PC-3 (cell line): Measurements from ENCODE around the gene PFN1.

Experiments used
- EZH2 ChIP-seq: fragments of 300-600 bp; sonication (generic); IDR thresholded peaks from one replicate; pipeline ENCODE4 v1.6.1; 2017; ENCODE audit warnings: antibody characterized with exemption, mild to moderate bottlenecking, low read length; ENCODE audit not compliant: unreplicated experiment
- EZH2phosphoT487 ChIP-seq: fragments of 300-600 bp; sonication (generic); IDR thresholded peaks from 2 replicates; pipeline ENCODE4 v1.6.1; 2018; ENCODE audit warnings: mild to moderate bottlenecking, antibody characterized with exemption, low read length, borderline replicate concordance
- TF ChIP-seq, protein P1 (sequence below): fragments of 300-600 bp; sonication (generic); conservative IDR thresholded peaks from 2 replicates; pipeline ENCODE4 v1.5.1; 2017; ENCODE audit warnings: antibody characterized with exemption, low read depth, mild to moderate bottlenecking, low read length

DNA sequence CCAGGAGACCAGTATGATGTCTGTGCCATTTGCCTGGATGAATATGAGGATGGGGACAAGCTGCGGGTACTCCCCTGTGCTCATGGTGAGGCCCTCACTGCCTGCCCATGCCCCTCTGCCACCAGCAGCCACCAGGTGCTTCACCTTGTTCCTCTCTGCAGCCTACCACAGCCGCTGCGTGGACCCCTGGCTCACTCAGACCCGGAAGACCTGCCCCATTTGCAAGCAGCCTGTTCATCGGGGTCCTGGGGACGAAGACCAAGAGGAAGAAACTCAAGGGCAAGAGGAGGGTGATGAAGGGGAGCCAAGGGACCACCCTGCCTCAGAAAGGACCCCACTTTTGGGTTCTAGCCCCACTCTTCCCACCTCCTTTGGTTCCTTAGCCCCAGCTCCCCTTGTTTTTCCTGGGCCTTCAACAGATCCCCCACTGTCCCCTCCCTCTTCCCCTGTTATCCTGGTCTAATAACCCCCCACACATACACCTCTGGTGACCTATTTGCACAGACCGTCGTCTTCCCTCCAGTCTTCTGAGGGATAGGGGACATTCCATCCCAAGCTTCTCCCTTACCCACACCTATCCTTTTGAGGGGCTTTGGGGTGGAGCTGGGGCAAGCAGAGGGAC is 3.7 kb downstream of the PFN1 start:
- TF ChIP-seq, protein P1, sequence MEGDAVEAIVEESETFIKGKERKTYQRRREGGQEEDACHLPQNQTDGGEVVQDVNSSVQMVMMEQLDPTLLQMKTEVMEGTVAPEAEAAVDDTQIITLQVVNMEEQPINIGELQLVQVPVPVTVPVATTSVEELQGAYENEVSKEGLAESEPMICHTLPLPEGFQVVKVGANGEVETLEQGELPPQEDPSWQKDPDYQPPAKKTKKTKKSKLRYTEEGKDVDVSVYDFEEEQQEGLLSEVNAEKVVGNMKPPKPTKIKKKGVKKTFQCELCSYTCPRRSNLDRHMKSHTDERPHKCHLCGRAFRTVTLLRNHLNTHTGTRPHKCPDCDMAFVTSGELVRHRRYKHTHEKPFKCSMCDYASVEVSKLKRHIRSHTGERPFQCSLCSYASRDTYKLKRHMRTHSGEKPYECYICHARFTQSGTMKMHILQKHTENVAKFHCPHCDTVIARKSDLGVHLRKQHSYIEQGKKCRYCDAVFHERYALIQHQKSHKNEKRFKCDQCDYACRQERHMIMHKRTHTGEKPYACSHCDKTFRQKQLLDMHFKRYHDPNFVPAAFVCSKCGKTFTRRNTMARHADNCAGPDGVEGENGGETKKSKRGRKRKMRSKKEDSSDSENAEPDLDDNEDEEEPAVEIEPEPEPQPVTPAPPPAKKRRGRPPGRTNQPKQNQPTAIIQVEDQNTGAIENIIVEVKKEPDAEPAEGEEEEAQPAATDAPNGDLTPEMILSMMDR, result no peak
- TF ChIP-seq EZH2 (no peak), EZH2phosphoT487 (no peak)
